Chondrocyte (in vitro differentiated cells): ENCODE measurements around the gene ADGRL3. TPM values are rescaled to one million over a fixed set of nuclear protein-coding genes. Genes with fewer than 3 reads are reported as not detected.
"Not testable (repeated sequence)": the region's sequence is repeated elsewhere in the genome, so short reads cannot be mapped to it uniquely, and the experiment has no call there.

Source experiments
- DNase-seq: peaks from one replicate; pipeline ENCODE4 v3.0.0; 2021; ENCODE audit warnings: mixed read lengths, low spot score
- H3K27ac Mint-ChIP-seq: one replicate; pipeline ENCODE4 v1.8.0; 2021; ENCODE audit warnings: mild to moderate bottlenecking, moderate library complexity, mixed read lengths; ENCODE audit not compliant: unreplicated experiment
- H3K27me3 Mint-ChIP-seq: 2 replicates; pipeline ENCODE4 v1.8.0; 2021; ENCODE audit warnings: low read depth, mixed read lengths
- H3K36me3 Mint-ChIP-seq: 2 replicates; pipeline ENCODE4 v1.8.0; 2021; ENCODE audit warnings: low read depth, mixed read lengths
- H3K4me1 Mint-ChIP-seq: 2 replicates; pipeline ENCODE4 v1.8.0; 2021; ENCODE audit warnings: low read depth, mild to moderate bottlenecking, mixed read lengths
- H3K4me3 Mint-ChIP-seq: one replicate; pipeline ENCODE4 v1.8.0; 2021; ENCODE audit warnings: mild to moderate bottlenecking, moderate library complexity, mixed read lengths; ENCODE audit not compliant: unreplicated experiment
- H3K9me3 Mint-ChIP-seq: 2 replicates; pipeline ENCODE4 v1.8.0; 2021; ENCODE audit warnings: low read depth, mixed read lengths
- total RNA-seq: library from RNA; stranded (reverse); gene quantifications from 3 replicates; pipeline ENCODE4 v1.2.1, GENCODE V29; 2021
- TF ChIP-seq, protein P1 (sequence below): fragments of 200-600 bp; sonication (generic); IDR thresholded peaks from 2 replicates; pipeline ENCODE4 v1.5.0; 2021; ENCODE audit warnings: antibody characterized with exemption, mild to moderate bottlenecking, moderate library complexity

The ADGRL3 gene
- total RNA-seq, 1 donor from 2014 or later = 11.6 TPM

DNA sequence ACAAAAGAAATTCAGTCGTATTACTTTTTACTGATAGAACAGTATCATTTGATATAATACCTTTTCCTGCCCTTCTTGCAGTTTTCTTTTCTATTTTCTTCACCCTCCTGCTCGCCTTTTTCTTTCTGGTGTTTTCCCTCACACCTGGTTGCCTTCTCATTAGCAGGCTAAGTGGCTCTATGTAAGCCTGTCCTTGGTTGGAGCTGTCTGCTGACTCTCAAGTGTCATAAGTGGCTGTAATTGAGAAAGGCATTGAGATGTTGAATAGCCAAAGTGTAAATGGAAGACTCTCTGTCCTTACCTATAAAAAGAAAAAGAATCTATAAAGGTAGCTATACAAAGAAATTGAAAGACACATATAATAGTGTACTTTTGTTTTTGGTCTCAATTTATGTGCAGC lies 180.7 kb downstream of the ADGRL3 start:
- no peak overlapping the region for H3K27ac Mint-ChIP-seq
- H3K36me3 Mint-ChIP-seq = no peaks in the 10 kb centered on the region
- H3K27me3 Mint-ChIP-seq = no peaks in the 10 kb centered on the region
- no peak for DNase-seq
- TF ChIP-seq, protein P1, sequence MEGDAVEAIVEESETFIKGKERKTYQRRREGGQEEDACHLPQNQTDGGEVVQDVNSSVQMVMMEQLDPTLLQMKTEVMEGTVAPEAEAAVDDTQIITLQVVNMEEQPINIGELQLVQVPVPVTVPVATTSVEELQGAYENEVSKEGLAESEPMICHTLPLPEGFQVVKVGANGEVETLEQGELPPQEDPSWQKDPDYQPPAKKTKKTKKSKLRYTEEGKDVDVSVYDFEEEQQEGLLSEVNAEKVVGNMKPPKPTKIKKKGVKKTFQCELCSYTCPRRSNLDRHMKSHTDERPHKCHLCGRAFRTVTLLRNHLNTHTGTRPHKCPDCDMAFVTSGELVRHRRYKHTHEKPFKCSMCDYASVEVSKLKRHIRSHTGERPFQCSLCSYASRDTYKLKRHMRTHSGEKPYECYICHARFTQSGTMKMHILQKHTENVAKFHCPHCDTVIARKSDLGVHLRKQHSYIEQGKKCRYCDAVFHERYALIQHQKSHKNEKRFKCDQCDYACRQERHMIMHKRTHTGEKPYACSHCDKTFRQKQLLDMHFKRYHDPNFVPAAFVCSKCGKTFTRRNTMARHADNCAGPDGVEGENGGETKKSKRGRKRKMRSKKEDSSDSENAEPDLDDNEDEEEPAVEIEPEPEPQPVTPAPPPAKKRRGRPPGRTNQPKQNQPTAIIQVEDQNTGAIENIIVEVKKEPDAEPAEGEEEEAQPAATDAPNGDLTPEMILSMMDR = no peak
- peaks cover 13% of the 10 kb centered on the region for H3K9me3 Mint-ChIP-seq
- H3K4me3 Mint-ChIP-seq = no peak overlapping the region
- no peaks in the 10 kb centered on the region for H3K4me1 Mint-ChIP-seq

DNA sequence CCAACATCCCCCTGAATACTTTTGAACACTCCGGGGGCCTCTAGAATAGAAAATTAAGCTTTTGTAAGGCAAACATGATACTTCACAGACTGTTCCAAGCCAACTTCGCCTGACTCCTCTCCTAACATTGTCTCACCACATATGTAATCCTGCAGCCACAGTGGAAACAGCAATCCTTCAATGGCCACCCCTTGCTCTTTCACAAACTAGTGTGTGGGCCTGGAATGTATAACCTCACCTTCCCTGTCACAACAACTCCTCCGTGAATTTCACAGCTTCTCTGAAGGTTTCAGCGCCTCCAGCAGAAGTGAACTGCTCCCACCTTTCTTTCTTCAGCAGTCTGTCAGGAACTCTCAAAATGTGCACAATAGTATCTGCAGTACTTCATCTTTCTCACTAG lies 185.1 kb downstream of the ADGRL3 start:
- Mint-ChIP-seq H3K36me3 (peaks cover 2% of the 10 kb centered on the region), H3K4me1 (no peaks in the 10 kb centered on the region), H3K4me3 (no peak overlapping the region), H3K27ac (no peak overlapping the region), H3K9me3 (no peaks in the 10 kb centered on the region), H3K27me3 (no peaks in the 10 kb centered on the region)
- TF ChIP-seq, protein P1 = no peak
- no peak for DNase-seq

DNA sequence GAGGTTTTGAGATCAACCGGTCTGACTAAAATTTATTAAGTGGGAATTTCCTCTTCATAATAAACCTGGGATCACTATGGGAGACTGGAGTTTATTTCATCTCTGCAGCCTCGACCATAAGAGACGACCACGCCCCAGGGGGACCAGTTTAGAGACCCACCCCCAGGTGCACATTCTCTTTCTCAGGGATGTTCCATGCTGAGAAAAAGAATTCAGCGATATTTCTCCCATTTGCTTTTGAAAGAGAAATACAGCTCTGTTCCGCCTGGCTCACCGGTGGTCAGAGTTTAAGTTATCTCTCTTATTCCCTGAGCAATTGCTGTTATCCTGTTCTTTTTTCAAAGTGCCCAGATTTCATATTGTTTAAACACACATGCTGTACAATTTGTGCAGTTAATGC lies 187.2 kb downstream of the ADGRL3 start:
- not testable (repeated sequence) for H3K4me1 Mint-ChIP-seq, H3K4me3 Mint-ChIP-seq, DNase-seq, H3K36me3 Mint-ChIP-seq, H3K9me3 Mint-ChIP-seq, H3K27ac Mint-ChIP-seq, H3K27me3 Mint-ChIP-seq

DNA sequence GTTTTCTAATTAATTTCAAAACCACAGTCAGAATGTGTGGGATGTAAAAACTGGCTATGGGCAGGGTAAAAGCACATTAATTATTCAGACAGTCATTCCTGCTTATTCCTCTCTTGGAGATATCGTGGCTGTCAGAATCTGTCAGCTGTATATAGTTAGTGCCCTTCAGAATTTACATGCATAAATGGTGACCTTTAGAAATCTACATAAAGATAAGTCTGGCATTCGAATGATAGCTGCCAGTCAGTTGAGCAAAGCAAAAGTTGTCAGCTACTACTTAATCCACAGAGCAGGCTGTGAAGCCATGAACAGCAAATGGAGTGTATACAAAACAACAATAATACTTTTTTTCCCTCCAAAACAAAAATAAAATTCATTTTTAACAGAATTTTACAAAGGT lies 189.5 kb downstream of the ADGRL3 start:
- TF ChIP-seq, protein P1 = no peak
- no peak overlapping the region for H3K27ac Mint-ChIP-seq

DNA sequence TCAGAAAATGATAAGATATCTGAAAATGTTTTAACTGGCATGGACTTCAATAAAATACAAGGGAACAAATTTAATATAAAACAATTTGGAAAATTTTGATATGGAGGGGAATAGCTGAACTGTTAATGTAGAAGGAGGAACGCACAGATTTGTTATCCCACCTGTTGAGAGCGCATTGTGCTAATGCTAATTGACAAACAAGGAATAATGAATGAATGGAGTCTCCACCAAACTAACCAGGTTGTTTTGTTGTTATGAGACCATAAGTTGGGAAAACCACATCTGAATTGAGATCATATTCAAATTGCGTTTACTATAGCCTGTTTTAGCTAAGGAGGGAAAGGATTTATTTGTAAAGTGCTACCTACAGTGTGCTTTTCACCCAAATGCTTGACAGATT lies 195.6 kb downstream of the ADGRL3 start:
- Mint-ChIP-seq H3K27me3 (no peaks in the 10 kb centered on the region), H3K4me1 (peaks cover 3% of the 10 kb centered on the region), H3K4me3 (no peak overlapping the region), H3K9me3 (no peaks in the 10 kb centered on the region), H3K27ac (no peak overlapping the region), H3K36me3 (no peaks in the 10 kb centered on the region)
- no peak for DNase-seq
- TF ChIP-seq, protein P1 = no peak

More for the DNA sequence above, 189.5 kb downstream of the ADGRL3 start:
- no peaks in the 10 kb centered on the region for H3K4me1 Mint-ChIP-seq
- H3K4me3 Mint-ChIP-seq = no peak overlapping the region
- H3K36me3 Mint-ChIP-seq = peaks cover 2% of the 10 kb centered on the region
- DNase-seq = no peak
- H3K9me3 Mint-ChIP-seq = no peaks in the 10 kb centered on the region
- no peaks in the 10 kb centered on the region for H3K27me3 Mint-ChIP-seq

DNA sequence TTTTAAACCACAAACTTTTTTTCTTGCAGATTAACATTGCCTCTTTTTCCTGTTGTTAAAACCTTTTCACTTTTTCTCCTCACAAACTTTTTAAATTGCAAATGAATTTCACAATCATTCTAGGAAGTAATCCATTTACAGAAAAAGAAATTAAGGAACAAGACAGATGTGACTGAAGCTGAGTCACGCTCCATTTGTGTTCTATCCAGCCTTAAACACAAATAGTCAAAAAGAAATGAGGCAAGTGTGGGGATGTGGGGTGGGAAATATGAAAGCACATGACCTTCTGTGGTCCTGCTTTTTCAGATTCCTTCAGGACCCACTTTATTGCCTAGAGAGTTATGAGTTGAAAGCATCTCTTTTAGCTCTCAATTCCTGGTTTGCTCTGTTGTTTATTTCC lies 197.0 kb downstream of the ADGRL3 start:
- Mint-ChIP-seq H3K4me1 (peaks cover 3% of the 10 kb centered on the region), H3K27me3 (no peaks in the 10 kb centered on the region), H3K27ac (no peak overlapping the region), H3K36me3 (no peaks in the 10 kb centered on the region), H3K9me3 (no peaks in the 10 kb centered on the region), H3K4me3 (no peak overlapping the region)
- DNase-seq = no peak
- TF ChIP-seq, protein P1 = no peak
